NB4 (cell line): Measurements from ENCODE around the gene KCTD19.

Source experiments
- DNase-seq: peaks from one replicate; pipeline ENCODE4 v3.0.0; 2010; ENCODE audit warnings: low read depth
- H3K4me3 ChIP-seq: one replicate; pipeline ENCODE4 v1.5.1; 2011; ENCODE audit warnings: mild to moderate bottlenecking, low read depth, low read length, moderate library complexity
- CTCF ChIP-seq: IDR thresholded peaks from one replicate; pipeline ENCODE4 v1.5.1; 2012; ENCODE audit warnings: low read depth, low read length
- MAX ChIP-seq: IDR thresholded peaks from 2 replicates; pipeline ENCODE4 v1.6.1; 2011; ENCODE audit warnings: low read depth, low read length
- MYC ChIP-seq: IDR thresholded peaks from 2 replicates; pipeline ENCODE4 v1.6.1; 2011; ENCODE audit warnings: low read depth, low read length
- POLR2A ChIP-seq: IDR thresholded peaks from 2 replicates; pipeline ENCODE4 v1.6.1; 2011; ENCODE audit warnings: mild to moderate bottlenecking; ENCODE audit not compliant: insufficient read length; ENCODE audit errors: extremely low read depth

The KCTD19 gene

GRCh38 chr16:67342616-67343015 is 16.1 kb upstream of the KCTD19 start:
- H3K4me3 ChIP-seq = no peak overlapping the region
- no peak for TF ChIP-seq POLR2A
- TF ChIP-seq MYC = no peak
- no peak for TF ChIP-seq MAX
- TF ChIP-seq CTCF = no peak
- DNase-seq = no peak

- DNase-seq = no peak
- TF ChIP-seq MYC (no peak), CTCF (no peak), MAX (no peak), POLR2A (no peak)
- H3K4me3 ChIP-seq = no peak overlapping the region
Observed at GRCh38 chr16:67341250-67341649, 14.7 kb upstream of the KCTD19 start.

GRCh38 chr16:67339453-67339852 is 12.9 kb upstream of the KCTD19 start:
- peak; percentile 33 for DNase-seq
- H3K4me3 ChIP-seq = no peak overlapping the region
- TF ChIP-seq POLR2A = no peak
- TF ChIP-seq CTCF = no peak
- no peak for TF ChIP-seq MAX
- TF ChIP-seq MYC = no peak

- TF ChIP-seq MAX (no peak), CTCF (no peak), POLR2A (no peak), MYC (no peak)
- no peak overlapping the region for H3K4me3 ChIP-seq
Observed at GRCh38 chr16:67336648-67337047, 10.1 kb upstream of the KCTD19 start.

GRCh38 chr16:67336116-67336515 is 9.6 kb upstream of the KCTD19 start:
- H3K4me3 ChIP-seq = no peak overlapping the region
- DNase-seq = no peak
- TF ChIP-seq MYC = no peak
- no peak for TF ChIP-seq POLR2A
- TF ChIP-seq CTCF = no peak
- no peak for TF ChIP-seq MAX

More at GRCh38 chr16:67336648-67337047, 10.1 kb upstream of the KCTD19 start:
- DNase-seq = no peak

- no peak for DNase-seq
- TF ChIP-seq POLR2A = no peak
- no peak for TF ChIP-seq CTCF
- TF ChIP-seq MAX = no peak
- no peak overlapping the region for H3K4me3 ChIP-seq
Observed at GRCh38 chr16:67333315-67333714, 6.8 kb upstream of the KCTD19 start.
